ENCODE measurements around the gene TTLL9. TPM values are rescaled to one million over a fixed set of nuclear protein-coding genes. Genes with fewer than 3 reads are reported as not detected.

Gene TTLL9
- total RNA-seq, 1 donor, result 0.09 TPM

GRCh38 chr20:31975874-31976273 lies 105.4 kb downstream of the TTLL9 start:
- no peak overlapping the region for H3K4me3 ChIP-seq (ENCODE audit: low read depth, low read length)
- DNase-seq (ENCODE audit: low read depth), result no peak
- TF ChIP-seq CTCF (IDR thresholded peaks at IDR 0.05; ENCODE audit: insufficient read depth, low read length), result no peak

GRCh38 chr20:31977080-31977479 lies 106.6 kb downstream of the TTLL9 start:
- H3K4me3 ChIP-seq (ENCODE audit: low read depth, low read length), result no peak overlapping the region
- no peak for DNase-seq (ENCODE audit: low read depth)
- TF ChIP-seq CTCF (IDR thresholded peaks at IDR 0.05; ENCODE audit: insufficient read depth, low read length), result no peak

- no peak for TF ChIP-seq CTCF (IDR thresholded peaks at IDR 0.05; ENCODE audit: insufficient read depth, low read length)
- DNase-seq (ENCODE audit: low read depth), result no peak
- H3K4me3 ChIP-seq (ENCODE audit: low read depth, low read length), result no peak overlapping the region
Observed at GRCh38 chr20:31979713-31980426, 109.4 kb downstream of the TTLL9 start.

- no peak for DNase-seq (ENCODE audit: low read depth)
- no peak for TF ChIP-seq CTCF (IDR thresholded peaks at IDR 0.05; ENCODE audit: insufficient read depth, low read length)
- no peak overlapping the region for H3K4me3 ChIP-seq (ENCODE audit: low read depth, low read length)
Observed at GRCh38 chr20:31981784-31982183, 111.3 kb downstream of the TTLL9 start.

- DNase-seq (ENCODE audit: low read depth), result no peak
- H3K4me3 ChIP-seq (ENCODE audit: low read depth, low read length), result no peak overlapping the region
- TF ChIP-seq CTCF (IDR thresholded peaks at IDR 0.05; ENCODE audit: insufficient read depth, low read length), result no peak
Observed at GRCh38 chr20:31984981-31985471, 114.6 kb downstream of the TTLL9 start.

- no peak for TF ChIP-seq CTCF (IDR thresholded peaks at IDR 0.05; ENCODE audit: insufficient read depth, low read length)
- no peak overlapping the region for H3K4me3 ChIP-seq (ENCODE audit: low read depth, low read length)
- no peak for DNase-seq (ENCODE audit: low read depth)
Observed at GRCh38 chr20:31987744-31988143, 117.3 kb downstream of the TTLL9 start.

All from fibroblast of the aortic adventitia (primary cell).